H9 (cell line): Measurements from ENCODE around the gene SPOP. TPM values are rescaled to one million over a fixed set of nuclear protein-coding genes. Genes with fewer than 3 reads are reported as not detected.

Experiments
- DNase-seq: peaks from one replicate; pipeline ENCODE4 v3.0.0-alpha.2; 2017
- H2AFZ ChIP-seq: one replicate; pipeline ENCODE4 v1.6.1; 2013; ENCODE audit warnings: mild to moderate bottlenecking, low read length, control low read depth, moderate library complexity
- H2AK5ac ChIP-seq: 2 replicates; pipeline ENCODE4 v1.6.1; 2013; ENCODE audit warnings: low read length, control low read depth, mixed read lengths; ENCODE audit not compliant: insufficient read length
- H2BK120ac ChIP-seq: one replicate; pipeline ENCODE4 v1.6.1; 2013; ENCODE audit warnings: low read depth, mild to moderate bottlenecking, low read length, control low read depth, inconsistent platforms; ENCODE audit not compliant: poor library complexity, severe bottlenecking
- H2BK12ac ChIP-seq: 2 replicates; pipeline ENCODE4 v1.6.1; 2013; ENCODE audit warnings: low read length, control low read depth, mixed read lengths, low read depth; ENCODE audit not compliant: insufficient read length
- H2BK15ac ChIP-seq: 2 replicates; pipeline ENCODE4 v1.6.1; 2013; ENCODE audit warnings: low read depth, low read length, control low read depth
- H2BK20ac ChIP-seq: one replicate; pipeline ENCODE4 v1.6.1; 2013; ENCODE audit warnings: low read depth, mild to moderate bottlenecking, low read length, control low read depth, inconsistent platforms; ENCODE audit not compliant: poor library complexity, severe bottlenecking
- H2BK5ac ChIP-seq: 2 replicates; pipeline ENCODE4 v1.6.1; 2013; ENCODE audit warnings: low read length, control low read depth, mixed read lengths; ENCODE audit not compliant: insufficient read length
- H3K14ac ChIP-seq: 2 replicates; pipeline ENCODE4 v1.6.1; 2013; ENCODE audit warnings: low read length, control low read depth; ENCODE audit not compliant: insufficient read depth
- H3K18ac ChIP-seq: 2 replicates; pipeline ENCODE4 v1.6.1; 2013; ENCODE audit warnings: low read depth, mild to moderate bottlenecking, mixed read lengths, low read length, control low read depth; ENCODE audit not compliant: insufficient read length
- H3K23ac ChIP-seq: 2 replicates; pipeline ENCODE4 v1.6.1; 2013; ENCODE audit warnings: low read length, control low read depth, mixed read lengths, low read depth; ENCODE audit not compliant: insufficient read length
- H3K23me2 ChIP-seq: 2 replicates; pipeline ENCODE4 v1.6.1; 2013; ENCODE audit warnings: low read depth, mild to moderate bottlenecking, mixed read lengths, low read length, control low read depth; ENCODE audit not compliant: insufficient read length, poor library complexity, severe bottlenecking
- H3K27ac ChIP-seq: 2 replicates; pipeline ENCODE4 v1.5.1; 2013; ENCODE audit warnings: low read length, control low read depth, mixed read lengths, low read depth; ENCODE audit not compliant: insufficient read length
- H3K27me3 ChIP-seq: 2 replicates; pipeline ENCODE4 v1.6.1; 2013; ENCODE audit warnings: low read length, control low read depth, inconsistent platforms; ENCODE audit not compliant: insufficient read depth
- H3K4ac ChIP-seq: 2 replicates; pipeline ENCODE4 v1.6.1; 2013; ENCODE audit warnings: low read depth, mild to moderate bottlenecking, control low read depth, inconsistent platforms, low read length, moderate library complexity
- H3K4me1 ChIP-seq: 2 replicates; pipeline ENCODE4 v1.6.1; 2013; ENCODE audit warnings: low read length, control low read depth, inconsistent platforms; ENCODE audit not compliant: insufficient read depth
- H3K4me2 ChIP-seq: 2 replicates; pipeline ENCODE4 v1.6.1; 2013; ENCODE audit warnings: low read length, control low read depth, mixed read lengths; ENCODE audit not compliant: insufficient read length, insufficient read depth
- H3K56ac ChIP-seq: 2 replicates; pipeline ENCODE4 v1.6.1; 2013; ENCODE audit warnings: low read depth, mild to moderate bottlenecking, mixed read lengths, low read length, control low read depth; ENCODE audit not compliant: insufficient read length
- H3K79me1 ChIP-seq: 2 replicates; pipeline ENCODE4 v1.6.1; 2013; ENCODE audit warnings: low read depth, mild to moderate bottlenecking, moderate library complexity, low read length, control low read depth, inconsistent platforms; ENCODE audit not compliant: insufficient read depth, poor library complexity, severe bottlenecking
- H3K79me2 ChIP-seq: 2 replicates; pipeline ENCODE4 v1.6.1; 2013; ENCODE audit warnings: low read length, control low read depth, inconsistent platforms; ENCODE audit not compliant: insufficient read depth
- H3K9ac ChIP-seq: 2 replicates; pipeline ENCODE4 v1.6.1; 2013; ENCODE audit warnings: low read length, control low read depth, mixed read lengths; ENCODE audit not compliant: insufficient read length; ENCODE audit errors: extremely low read depth
- H3K9me3 ChIP-seq: one replicate; pipeline ENCODE4 v1.6.1; 2013; ENCODE audit warnings: low read depth, low read length, inconsistent platforms; ENCODE audit not compliant: control insufficient read depth
- H3T11ph ChIP-seq: one replicate; pipeline ENCODE4 v1.6.1; 2013; ENCODE audit warnings: mild to moderate bottlenecking, low read length, control low read depth, inconsistent platforms
- H4K20me1 ChIP-seq: one replicate; pipeline ENCODE4 v1.6.1; 2013; ENCODE audit not compliant: control insufficient read depth, insufficient read length, insufficient read depth
- H4K5ac ChIP-seq: 2 replicates; pipeline ENCODE4 v1.6.1; 2013; ENCODE audit warnings: low read depth, mild to moderate bottlenecking, mixed read lengths, low read length, control low read depth; ENCODE audit not compliant: insufficient read length
- H4K8ac ChIP-seq: replicated peaks from 2 replicates; pipeline ENCODE4 v1.6.1; 2013; ENCODE audit warnings: low read length, control low read depth, mixed read lengths, low read depth; ENCODE audit not compliant: insufficient read length
- H4K91ac ChIP-seq: 2 replicates; pipeline ENCODE4 v1.6.1; 2013; ENCODE audit warnings: low read depth, mild to moderate bottlenecking, moderate library complexity, mixed read lengths, low read length, control low read depth; ENCODE audit not compliant: insufficient read length
- H3K27ac Mint-ChIP-seq, 3 experiments: 2 replicates in 2 of 3; 3 replicates in 1 of 3; pipeline ENCODE4 v1.8.0; 2020 to 2021; ENCODE audit warnings: mixed read lengths in 3 of 3, mild to moderate bottlenecking in 1 of 3, moderate library complexity in 1 of 3
- H3K27me3 Mint-ChIP-seq: 2 replicates; pipeline ENCODE4 v1.8.0; 2021; ENCODE audit warnings: low read depth, mild to moderate bottlenecking, moderate library complexity, mixed read lengths
- H3K36me3 Mint-ChIP-seq, 3 experiments: 2 replicates in 2 of 3; 3 replicates in 1 of 3; pipeline ENCODE4 v1.8.0; 2020 to 2021; ENCODE audit warnings: low read depth in 3 of 3, mixed read lengths in 3 of 3; ENCODE audit not compliant: insufficient read depth in 1 of 3
- H3K4me1 Mint-ChIP-seq, 2 experiments: 2 replicates each; pipeline ENCODE4 v1.8.0; 2020; ENCODE audit warnings: mixed read lengths in 2 of 2
- H3K4me3 Mint-ChIP-seq, 2 experiments: 2 replicates in 1 of 2; 3 replicates in 1 of 2; pipeline ENCODE4 v1.8.0; 2020 to 2021; ENCODE audit warnings: mild to moderate bottlenecking in 2 of 2, mixed read lengths in 2 of 2, moderate library complexity in 1 of 2
- H3K9me3 Mint-ChIP-seq, 2 experiments: 2 replicates in 1 of 2; 3 replicates in 1 of 2; pipeline ENCODE4 v1.8.0; 2020; ENCODE audit warnings: mild to moderate bottlenecking in 2 of 2, mixed read lengths in 2 of 2, moderate library complexity in 1 of 2
- CTCF ChIP-seq: fragments of 200-600 bp; sonication (generic); conservative IDR thresholded peaks from 3 replicates; pipeline ENCODE4 v1.8.0; 2021; ENCODE audit warnings: antibody characterized with exemption, mild to moderate bottlenecking
- WGBS: extraction: QIAGEN DNeasy Blood & Tissue Kit; methylation state at CpG from one replicate; pipeline ENCODE4 v1.1.7; 2013; ENCODE audit warnings: missing lambda C conversion rate, low lambda C conversion rate, mixed read lengths; ENCODE audit not compliant: insufficient read length; ENCODE audit errors: extremely low coverage; 5-methylcytosine and 5-hydroxymethylcytosine counted together
- total RNA-seq: library from RNA; stranded (reverse); gene quantifications from 2 replicates; pipeline ENCODE4 v1.2.1, GENCODE V29; 2021

SPOP gene
- total RNA-seq, 1 experiment from 2014 or later, result 33.7 TPM

- Histone ChIP-seq H4K20me1 (no peaks in the 10 kb centered on the region), H3K23ac (no peak overlapping the region), H4K8ac (no peak overlapping the region), H2BK20ac (no peak overlapping the region), H3K9me3 (no peaks in the 10 kb centered on the region), H3K4me2 (peak overlapping the region; percentile 98), H3K4ac (no peak overlapping the region), H3K18ac (peak overlapping the region; percentile 61), H3K79me2 (peaks cover 4% of the 10 kb centered on the region; the same call in 1 of the 2 replicates), H2BK12ac (no peak overlapping the region), H4K5ac (no peak overlapping the region), H3K27me3 (no peaks in the 10 kb centered on the region), H4K91ac (no peak overlapping the region), H2BK120ac (no peak overlapping the region), H3K56ac (no peak overlapping the region), H3T11ph (no peak overlapping the region), H2BK5ac (no peak overlapping the region), H3K79me1 (peaks cover 3% of the 10 kb centered on the region), H3K27ac (no peak overlapping the region), H2AFZ (peak overlapping the region; percentile 26), H2AK5ac (no peak overlapping the region), H2BK15ac (no peak overlapping the region), H3K23me2 (peaks cover 5% of the 10 kb centered on the region), H3K4me1 (no peaks in the 10 kb centered on the region), H3K14ac (peak overlapping the region; percentile 89), H3K9ac (peak overlapping the region; percentile 72)
- peak overlapping the region; percentile 98 to 99 (median 98) for H3K27ac Mint-ChIP-seq
- peak; percentile 98 for DNase-seq
- peaks cover 4 to 8% of the 10 kb centered on the region in 2 experiments for H3K9me3 Mint-ChIP-seq
- H3K4me1 Mint-ChIP-seq, result peaks cover 11 to 23% of the 10 kb centered on the region in 2 experiments
- H3K4me3 Mint-ChIP-seq, result peak overlapping the region; percentile 91 to 97
- H3K27me3 Mint-ChIP-seq, result peaks cover 19% of the 10 kb centered on the region
- H3K36me3 Mint-ChIP-seq, result peaks cover 14 to 26% (median 20%) of the 10 kb centered on the region in 3 experiments
- no peak for TF ChIP-seq CTCF
- no CpG with 5 or more reads among the region's 34 CpGs for WGBS
These were observed 564 bp downstream of the SPOP start for GRCh38 chr17:49677134-49677932.
